Keratinocyte (primary cell): ENCODE data around the gene CD3D. TPM values are rescaled to one million over a fixed set of nuclear protein-coding genes. Genes with fewer than 3 reads are reported as not detected.
A peak's percentile ranks its signal among the peaks of the same experiment; 100 is the strongest.

Experiments used
- DNase-seq: peaks from one replicate; pipeline ENCODE4 v3.0.0-alpha.2; 2011; ENCODE audit warnings: low read depth, missing footprints, low spot score
- FAIRE-seq: peaks from 2 replicates; lab custom pipeline; 2011; peaks lifted over from hg19 to GRCh38; lab: Jason Lieb, UNC
- H2AFZ ChIP-seq: 2 replicates; pipeline ENCODE4 v1.6.0; 2012; ENCODE audit warnings: low read length, control low read depth, inconsistent platforms; ENCODE audit not compliant: control insufficient read depth
- H3K27ac ChIP-seq: 2 replicates; pipeline ENCODE4 v1.5.1; 2011; ENCODE audit warnings: low read length; ENCODE audit not compliant: control insufficient read depth, insufficient read depth
- H3K27me3 ChIP-seq: 3 replicates; pipeline ENCODE4 v1.6.0; 2011; ENCODE audit warnings: low read length; ENCODE audit not compliant: control insufficient read depth, insufficient read depth; ENCODE audit errors: extremely low read depth
- H3K36me3 ChIP-seq, 2 experiments: 2 replicates in 1 of 2; 3 replicates in 1 of 2; pipeline ENCODE4 v1.5.1; 2011; ENCODE audit warnings: low read length in 2 of 2, mild to moderate bottlenecking in 1 of 2; ENCODE audit not compliant: control insufficient read depth in 2 of 2, insufficient read depth in 2 of 2; ENCODE audit errors: extremely low read depth in 1 of 2
- H3K4me1 ChIP-seq: 3 replicates; pipeline ENCODE4 v1.5.1; 2011; ENCODE audit warnings: low read length; ENCODE audit not compliant: control insufficient read depth, insufficient read depth; ENCODE audit errors: extremely low read depth
- H3K4me2 ChIP-seq: 3 replicates; pipeline ENCODE4 v1.6.0; 2011; ENCODE audit warnings: low read depth, low read length; ENCODE audit not compliant: control insufficient read depth, insufficient read depth; ENCODE audit errors: extremely low read depth
- H3K4me3 ChIP-seq, 3 experiments: fragments of 200-600 bp in 1 of 3; sonication (generic) in 1 of 3; 2 replicates in 2 of 3; 3 replicates in 1 of 3; pipeline ENCODE4 v1.5.1; 2011 to 2016; ENCODE audit warnings: low read length in 3 of 3, mild to moderate bottlenecking in 3 of 3, control low read depth in 2 of 3, inconsistent platforms in 1 of 3, low read depth in 1 of 3, mixed read lengths in 1 of 3, mixed run types in 1 of 3, moderate library complexity in 1 of 3; ENCODE audit not compliant: control insufficient read depth in 2 of 3, insufficient read depth in 2 of 3; ENCODE audit errors: extremely low read depth in 1 of 3
- H3K79me2 ChIP-seq: 2 replicates; pipeline ENCODE4 v1.6.0; 2012; ENCODE audit warnings: low read length; ENCODE audit not compliant: control insufficient read depth, insufficient read depth
- H3K9ac ChIP-seq: 3 replicates; pipeline ENCODE4 v1.6.0; 2011; ENCODE audit warnings: low read length; ENCODE audit not compliant: control insufficient read depth, insufficient read depth; ENCODE audit errors: extremely low read depth
- H3K9me1 ChIP-seq: 3 replicates; pipeline ENCODE4 v1.6.0; 2011; ENCODE audit warnings: low read length; ENCODE audit not compliant: control insufficient read depth, insufficient read depth; ENCODE audit errors: extremely low read depth
- H3K9me3 ChIP-seq: 2 replicates; pipeline ENCODE4 v1.5.1; 2012; ENCODE audit warnings: low read depth, low read length; ENCODE audit not compliant: control insufficient read depth
- H4K20me1 ChIP-seq: 3 replicates; pipeline ENCODE4 v1.6.0; 2011; ENCODE audit warnings: low read length; ENCODE audit not compliant: control insufficient read depth, insufficient read depth; ENCODE audit errors: extremely low read depth
- CTCF ChIP-seq, 3 experiments: IDR thresholded peaks in 1 of 3; conservative IDR thresholded peaks in 1 of 3; optimal IDR thresholded peaks in 1 of 3; 2 replicates in 2 of 3; 3 replicates in 1 of 3; pipeline versions ENCODE3 to v1.5.1; 2011; ENCODE audit warnings: low read length in 3 of 3, mild to moderate bottlenecking in 3 of 3, moderate library complexity in 2 of 3, control low read depth in 1 of 3, inconsistent platforms in 1 of 3; ENCODE audit not compliant: insufficient read depth in 2 of 3; ENCODE audit errors: extremely low read depth in 1 of 3
- EZH2 ChIP-seq: IDR thresholded peaks from one replicate; pipeline ENCODE4 v1.6.1; 2012; ENCODE audit warnings: inconsistent platforms, mild to moderate bottlenecking, low read length, moderate library complexity
- dilution Hi-C: fragments of 300-500 bp; cut with MboI; formaldehyde crosslinking; loops from one replicate; pipeline ENCODE4 v1.7.0; 2020; ENCODE audit warnings: low sequenced_read_pairs; ENCODE audit not compliant: extremely low pct_ligation_motif_present
- polyA plus RNA-seq, 5 experiments: library from polyadenylated mRNA; depleted of rRNA in 3 of 5; stranded (reverse) in 3 of 5; stranded (forward) in 1 of 5; unstranded in 1 of 5; fragments of >200 nt; gene quantifications; 1 replicate in 1 of 5; 2 replicates in 3 of 5; 3 replicates in 1 of 5; pipeline versions ENCODE4 v1.2.1 to v1.2.3, GENCODE V29; 2011 to 2012; ENCODE audit warnings: missing spikeins in 2 of 5, low read depth in 1 of 5, low replicate concordance in 1 of 5

The CD3D gene
- polyA plus RNA-seq, 1 donor (not counting 4 experiments of a cell fraction or from before 2014, with no cell fraction given): not detected

- Histone ChIP-seq H3K79me2 (no peaks in the 10 kb centered on the region), H3K4me2 (peak overlapping the region; percentile 76), H3K36me3 (no peaks in the 10 kb centered on the region), H3K4me3 (peak overlapping the region in 1 of 3 experiments; percentile 50), H3K27ac (peak overlapping the region; percentile 62), H3K27me3 (no peaks in the 10 kb centered on the region), H3K9me3 (no peaks in the 10 kb centered on the region), H3K9ac (peak overlapping the region; percentile 52), H2AFZ (peak overlapping the region; percentile 13), H3K9me1 (no peaks in the 10 kb centered on the region), H3K4me1 (peaks cover 28% of the 10 kb centered on the region), H4K20me1 (no peaks in the 10 kb centered on the region)
- DNase-seq (peak; percentile 40), FAIRE-seq (peak; percentile 78)
- dilution Hi-C loops: no loop called here
- no peak for TF ChIP-seq EZH2
- no peak for TF ChIP-seq CTCF (optimal IDR thresholded peaks at IDR 0.05 in 1 of 3, IDR thresholded peaks at IDR 0.05 in 1 of 3, conservative IDR thresholded peaks at IDR 0.05 in 1 of 3; ENCODE audit: extremely low read depth in 1 of 3, insufficient read depth in 2 of 3, low read length in 3 of 3)
These were observed 50.9 kb downstream of the CD3D start for GRCh38 chr11:118291477-118292135.

- Histone ChIP-seq H3K27ac (peak overlapping the region; percentile 62), H3K4me3 (peak overlapping the region in 1 of 3 experiments; percentile 50), H3K27me3 (no peaks in the 10 kb centered on the region), H3K36me3 (no peaks in the 10 kb centered on the region), H3K9me1 (no peaks in the 10 kb centered on the region), H3K79me2 (no peaks in the 10 kb centered on the region), H4K20me1 (no peaks in the 10 kb centered on the region), H2AFZ (peak overlapping the region; percentile 45), H3K9ac (peak overlapping the region; percentile 52), H3K9me3 (no peaks in the 10 kb centered on the region), H3K4me2 (peak overlapping the region; percentile 76), H3K4me1 (peaks cover 30% of the 10 kb centered on the region)
- dilution Hi-C loops: no loop called here
- DNase-seq: no peak
- TF ChIP-seq EZH2 (no peak), CTCF (optimal IDR thresholded peaks at IDR 0.05 in 1 of 3, IDR thresholded peaks at IDR 0.05 in 1 of 3, conservative IDR thresholded peaks at IDR 0.05 in 1 of 3; ENCODE audit: extremely low read depth in 1 of 3, insufficient read depth in 2 of 3, low read length in 3 of 3) (peak; percentile 45 to 86 (median 83))
- peak; percentile 64 for FAIRE-seq
These were observed 51.6 kb downstream of the CD3D start for GRCh38 chr11:118290923-118291322.
